AG09319 (cell line): ENCODE data around the gene NIPBL.
"Not testable (repeated sequence)": the region's sequence is repeated elsewhere in the genome, so short reads cannot be mapped to it uniquely, and the experiment has no call there.

ENCODE experiments used
- DNase-seq: peaks from one replicate; pipeline ENCODE4 v3.0.0-alpha.2; 2010; ENCODE audit warnings: low read depth; ENCODE audit errors: extremely low read depth
- CTCF ChIP-seq: IDR thresholded peaks from 2 replicates; pipeline ENCODE4 v1.5.1; 2011; ENCODE audit warnings: low read depth, mild to moderate bottlenecking, inconsistent platforms, low read length, moderate library complexity

NIPBL gene

GRCh38 chr5:36985387-36985786, 108.8 kb downstream of the NIPBL start:
- DNase-seq, result no peak
- no peak for TF ChIP-seq CTCF

GRCh38 chr5:36988396-36988795, 111.8 kb downstream of the NIPBL start:
- DNase-seq, result no peak
- no peak for TF ChIP-seq CTCF

GRCh38 chr5:36998578-36998977, 122.0 kb downstream of the NIPBL start:
- DNase-seq, result no peak

GRCh38 chr5:37002176-37002751, 125.7 kb downstream of the NIPBL start:
- DNase-seq, result no peak
- no peak for TF ChIP-seq CTCF

More at GRCh38 chr5:36998578-36998977, 122.0 kb downstream of the NIPBL start:
- no peak for TF ChIP-seq CTCF

GRCh38 chr5:37005252-37005651, 128.7 kb downstream of the NIPBL start:
- no peak for TF ChIP-seq CTCF

GRCh38 chr5:37005946-37006540, 129.5 kb downstream of the NIPBL start:
- DNase-seq, result no peak

More at GRCh38 chr5:37005252-37005651, 128.7 kb downstream of the NIPBL start:
- no peak for DNase-seq

GRCh38 chr5:37013181-37013580, 136.6 kb downstream of the NIPBL start:
- not testable (repeated sequence) for DNase-seq

More at GRCh38 chr5:37005946-37006540, 129.5 kb downstream of the NIPBL start:
- peak; percentile 62 for TF ChIP-seq CTCF

GRCh38 chr5:37014321-37014720, 137.8 kb downstream of the NIPBL start:
- DNase-seq, result no peak
- no peak for TF ChIP-seq CTCF
